HL-60 (cell line): Measurements from ENCODE around the gene SAMD10.
"Not testable (repeated sequence)": the region's sequence is repeated elsewhere in the genome, so short reads cannot be mapped to it uniquely, and the experiment has no call there.

Experiments
- POLR2AphosphoS5 ChIP-seq: IDR thresholded peaks from 2 replicates; pipeline ENCODE4 v1.6.1; 2012; ENCODE audit warnings: low read depth
- TF ChIP-seq, protein P1 (sequence below): IDR thresholded peaks from one replicate; pipeline ENCODE4 v1.5.1; 2011; ENCODE audit warnings: low read length, control low read depth, inconsistent platforms; ENCODE audit not compliant: insufficient read depth
- TF ChIP-seq, protein P2 (sequence below): IDR thresholded peaks from 2 replicates; pipeline ENCODE4 v1.6.1; 2012; ENCODE audit warnings: low read depth; ENCODE audit not compliant: insufficient replicate concordance

DNA sequence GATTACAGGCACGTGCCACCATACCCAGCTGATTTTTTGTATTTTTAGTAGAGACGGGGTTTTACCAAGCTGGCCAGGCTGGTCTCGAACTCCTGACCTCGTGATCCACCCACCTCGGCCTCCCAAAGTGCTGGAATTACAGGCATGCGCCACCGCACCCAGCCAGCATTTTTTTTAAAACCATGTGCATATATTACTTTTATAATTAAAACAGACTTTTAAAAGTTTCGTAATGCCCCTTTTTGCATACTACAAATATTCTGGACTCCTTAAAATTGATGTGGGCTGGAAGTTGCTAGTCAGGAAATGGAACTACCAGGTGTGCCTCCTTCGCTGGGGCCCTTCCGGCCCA, 7.5 kb downstream of the SAMD10 start:
- TF ChIP-seq POLR2AphosphoS5 = not testable (repeated sequence)
- TF ChIP-seq, protein P1, sequence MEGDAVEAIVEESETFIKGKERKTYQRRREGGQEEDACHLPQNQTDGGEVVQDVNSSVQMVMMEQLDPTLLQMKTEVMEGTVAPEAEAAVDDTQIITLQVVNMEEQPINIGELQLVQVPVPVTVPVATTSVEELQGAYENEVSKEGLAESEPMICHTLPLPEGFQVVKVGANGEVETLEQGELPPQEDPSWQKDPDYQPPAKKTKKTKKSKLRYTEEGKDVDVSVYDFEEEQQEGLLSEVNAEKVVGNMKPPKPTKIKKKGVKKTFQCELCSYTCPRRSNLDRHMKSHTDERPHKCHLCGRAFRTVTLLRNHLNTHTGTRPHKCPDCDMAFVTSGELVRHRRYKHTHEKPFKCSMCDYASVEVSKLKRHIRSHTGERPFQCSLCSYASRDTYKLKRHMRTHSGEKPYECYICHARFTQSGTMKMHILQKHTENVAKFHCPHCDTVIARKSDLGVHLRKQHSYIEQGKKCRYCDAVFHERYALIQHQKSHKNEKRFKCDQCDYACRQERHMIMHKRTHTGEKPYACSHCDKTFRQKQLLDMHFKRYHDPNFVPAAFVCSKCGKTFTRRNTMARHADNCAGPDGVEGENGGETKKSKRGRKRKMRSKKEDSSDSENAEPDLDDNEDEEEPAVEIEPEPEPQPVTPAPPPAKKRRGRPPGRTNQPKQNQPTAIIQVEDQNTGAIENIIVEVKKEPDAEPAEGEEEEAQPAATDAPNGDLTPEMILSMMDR = not testable (repeated sequence)
- TF ChIP-seq, protein P2, sequence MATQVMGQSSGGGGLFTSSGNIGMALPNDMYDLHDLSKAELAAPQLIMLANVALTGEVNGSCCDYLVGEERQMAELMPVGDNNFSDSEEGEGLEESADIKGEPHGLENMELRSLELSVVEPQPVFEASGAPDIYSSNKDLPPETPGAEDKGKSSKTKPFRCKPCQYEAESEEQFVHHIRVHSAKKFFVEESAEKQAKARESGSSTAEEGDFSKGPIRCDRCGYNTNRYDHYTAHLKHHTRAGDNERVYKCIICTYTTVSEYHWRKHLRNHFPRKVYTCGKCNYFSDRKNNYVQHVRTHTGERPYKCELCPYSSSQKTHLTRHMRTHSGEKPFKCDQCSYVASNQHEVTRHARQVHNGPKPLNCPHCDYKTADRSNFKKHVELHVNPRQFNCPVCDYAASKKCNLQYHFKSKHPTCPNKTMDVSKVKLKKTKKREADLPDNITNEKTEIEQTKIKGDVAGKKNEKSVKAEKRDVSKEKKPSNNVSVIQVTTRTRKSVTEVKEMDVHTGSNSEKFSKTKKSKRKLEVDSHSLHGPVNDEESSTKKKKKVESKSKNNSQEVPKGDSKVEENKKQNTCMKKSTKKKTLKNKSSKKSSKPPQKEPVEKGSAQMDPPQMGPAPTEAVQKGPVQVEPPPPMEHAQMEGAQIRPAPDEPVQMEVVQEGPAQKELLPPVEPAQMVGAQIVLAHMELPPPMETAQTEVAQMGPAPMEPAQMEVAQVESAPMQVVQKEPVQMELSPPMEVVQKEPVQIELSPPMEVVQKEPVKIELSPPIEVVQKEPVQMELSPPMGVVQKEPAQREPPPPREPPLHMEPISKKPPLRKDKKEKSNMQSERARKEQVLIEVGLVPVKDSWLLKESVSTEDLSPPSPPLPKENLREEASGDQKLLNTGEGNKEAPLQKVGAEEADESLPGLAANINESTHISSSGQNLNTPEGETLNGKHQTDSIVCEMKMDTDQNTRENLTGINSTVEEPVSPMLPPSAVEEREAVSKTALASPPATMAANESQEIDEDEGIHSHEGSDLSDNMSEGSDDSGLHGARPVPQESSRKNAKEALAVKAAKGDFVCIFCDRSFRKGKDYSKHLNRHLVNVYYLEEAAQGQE = not testable (repeated sequence)
